Activated gamma-delta T cell treated with Interleukin-2 at 50 U/mL for 16 hours (primary cell): ENCODE measurements around the gene DRC1.
"Not testable (repeated sequence)": the region's sequence is repeated elsewhere in the genome, so short reads cannot be mapped to it uniquely, and the experiment has no call there.

Source experiments
- DNase-seq: peaks from one replicate; pipeline ENCODE4 v3.0.0-alpha.2; 2020

DRC1 gene

GRCh38 chr2:26464390-26465265 lies 62.9 kb downstream of the DRC1 start:
- DNase-seq, result no peak

GRCh38 chr2:26465266-26465925 lies 63.7 kb downstream of the DRC1 start:
- no peak for DNase-seq

DNA sequence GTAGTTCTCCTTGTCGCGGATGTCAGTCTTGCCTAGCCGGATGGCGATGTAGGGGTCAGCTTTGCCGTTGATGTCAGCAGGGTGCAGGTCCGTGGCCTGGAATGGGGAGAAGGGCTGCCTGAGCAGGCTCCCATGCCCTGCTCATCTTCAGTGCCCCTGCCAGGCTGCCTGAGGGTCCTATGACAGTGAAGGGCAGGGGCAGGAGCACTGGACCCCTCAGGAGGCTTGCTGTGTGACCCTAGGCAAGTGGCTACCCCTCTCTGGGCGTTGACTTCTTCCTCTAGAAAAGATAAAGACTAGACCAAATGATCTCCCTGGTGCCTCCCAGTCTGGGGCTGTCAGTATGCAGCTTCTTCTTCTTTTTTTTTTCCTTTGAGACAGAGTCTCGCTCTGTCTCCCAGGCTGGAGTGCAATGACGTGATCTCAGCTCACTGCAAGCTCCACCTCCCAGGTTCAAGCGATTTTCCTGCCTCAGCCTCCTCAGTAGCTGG lies 64.3 kb downstream of the DRC1 start:
- DNase-seq, result no peak

DNA sequence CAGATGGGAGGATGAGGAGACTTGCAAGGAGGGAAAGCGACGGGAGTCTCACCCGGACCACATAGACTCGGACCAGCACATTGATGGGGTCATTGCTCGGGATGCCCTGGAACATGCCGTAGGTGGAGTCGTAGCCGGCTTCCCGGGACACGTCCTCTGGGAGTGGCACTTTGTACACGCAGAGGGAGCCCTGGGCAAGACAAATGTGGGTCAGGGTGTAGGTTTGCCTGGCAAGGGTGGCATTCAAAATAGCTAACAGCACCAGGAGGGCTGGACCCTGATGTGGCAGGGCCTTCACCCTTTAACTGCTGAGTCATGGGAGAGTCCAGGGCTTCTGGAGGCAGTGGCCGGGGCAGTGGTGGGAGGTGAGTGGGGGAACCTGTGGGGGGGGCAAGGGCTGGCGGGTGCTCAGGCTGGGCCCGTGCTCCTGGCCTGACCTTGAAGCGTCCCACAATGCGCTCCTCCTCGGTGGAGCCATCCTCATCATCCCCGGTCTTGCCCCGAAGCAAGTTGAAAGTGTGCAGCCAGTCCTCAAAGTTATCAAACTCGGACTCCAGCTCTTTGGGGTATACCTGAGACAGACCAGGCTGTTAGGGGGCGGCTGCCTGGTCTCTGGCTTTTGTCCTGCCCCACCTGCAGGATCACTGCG lies 65.1 kb downstream of the DRC1 start:
- no peak for DNase-seq

DNA sequence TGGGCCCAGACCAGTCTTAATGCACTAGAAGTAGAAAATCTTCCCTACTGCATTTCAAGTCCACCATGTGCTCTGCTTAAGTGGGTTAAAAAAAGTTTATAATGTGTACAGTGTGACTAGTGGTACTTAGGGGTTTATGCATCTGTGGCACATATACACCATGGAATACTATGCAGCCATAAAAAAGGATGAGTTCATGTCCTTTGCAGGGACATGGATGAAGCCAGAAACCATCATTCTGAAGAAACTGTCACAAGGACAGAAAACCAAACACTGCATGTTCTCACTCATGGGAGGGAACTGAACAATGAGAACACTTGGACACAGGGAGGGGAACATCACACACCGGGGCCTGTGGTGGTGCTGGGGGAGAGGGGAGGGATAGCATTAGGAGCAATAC lies 66.8 kb downstream of the DRC1 start:
- DNase-seq, result not testable (repeated sequence)

DNA sequence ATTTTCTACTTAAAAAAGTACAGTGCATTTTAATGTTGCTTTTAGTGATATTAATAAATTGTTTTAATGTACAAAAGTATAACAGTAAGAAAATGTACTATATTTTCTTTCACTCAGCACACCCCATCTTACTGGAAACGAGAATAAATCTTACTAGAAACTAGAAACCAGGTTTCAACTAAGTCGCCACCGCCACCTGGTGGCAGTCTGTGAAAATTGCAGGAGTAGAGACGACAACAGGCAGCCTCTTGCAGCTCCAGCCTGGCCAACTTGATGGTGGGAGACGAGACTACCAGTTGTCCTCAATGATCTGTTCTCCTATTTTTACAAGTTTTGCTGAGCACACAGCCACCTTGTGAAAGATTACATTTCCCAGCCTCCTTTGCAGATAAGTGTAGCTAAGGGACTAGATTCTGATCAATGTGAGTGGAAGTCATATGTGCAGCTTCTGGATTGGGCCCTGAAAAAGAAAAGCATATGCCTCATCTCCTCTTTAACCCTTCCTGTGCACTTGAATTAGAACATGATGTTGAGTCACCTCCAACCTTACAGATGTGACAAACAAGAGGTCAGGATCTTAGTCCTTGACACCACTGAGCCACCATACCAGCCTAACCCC lies 67.5 kb downstream of the DRC1 start:
- peak; percentile 14 for DNase-seq

- DNase-seq, result no peak
Measured at GRCh38 chr2:26469955-26470354, 68.2 kb downstream of the DRC1 start.

DNA sequence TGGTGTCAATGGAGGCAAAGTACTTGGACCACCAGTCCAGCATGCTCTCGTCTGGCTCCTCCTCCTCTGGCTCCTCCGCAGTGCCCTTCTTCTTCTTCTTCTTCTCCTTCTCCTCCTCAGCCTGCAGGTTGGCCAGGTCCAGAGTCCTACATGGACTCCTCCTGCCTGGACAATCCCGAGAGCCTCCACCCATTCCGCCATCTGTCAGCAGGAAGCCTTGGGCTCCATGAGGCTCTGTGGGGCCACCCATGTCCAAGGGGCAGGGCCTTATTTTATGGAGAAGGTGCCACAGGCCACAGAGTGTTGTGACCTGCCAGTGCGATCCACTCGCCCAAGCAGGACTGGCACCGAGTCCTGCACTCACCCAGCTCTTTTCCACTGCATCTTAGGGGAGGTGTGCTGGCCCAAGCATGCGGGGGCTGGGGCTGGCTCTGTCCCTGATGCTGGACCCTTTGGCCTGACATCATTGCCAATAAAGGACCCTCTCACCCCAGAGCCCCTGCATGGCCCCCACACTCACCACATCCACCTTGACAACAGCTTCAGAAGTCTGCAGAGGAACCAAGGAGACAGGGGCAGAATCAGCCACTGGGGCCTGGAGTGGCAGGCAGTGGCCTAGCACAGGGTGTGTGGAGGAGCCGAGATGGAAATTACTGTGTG lies 69.0 kb downstream of the DRC1 start:
- DNase-seq, result no peak

GRCh38 chr2:26471289-26471688 lies 69.6 kb downstream of the DRC1 start:
- no peak for DNase-seq

- DNase-seq, result no peak
Measured at GRCh38 chr2:26471766-26472706, 70.3 kb downstream of the DRC1 start.

DNA sequence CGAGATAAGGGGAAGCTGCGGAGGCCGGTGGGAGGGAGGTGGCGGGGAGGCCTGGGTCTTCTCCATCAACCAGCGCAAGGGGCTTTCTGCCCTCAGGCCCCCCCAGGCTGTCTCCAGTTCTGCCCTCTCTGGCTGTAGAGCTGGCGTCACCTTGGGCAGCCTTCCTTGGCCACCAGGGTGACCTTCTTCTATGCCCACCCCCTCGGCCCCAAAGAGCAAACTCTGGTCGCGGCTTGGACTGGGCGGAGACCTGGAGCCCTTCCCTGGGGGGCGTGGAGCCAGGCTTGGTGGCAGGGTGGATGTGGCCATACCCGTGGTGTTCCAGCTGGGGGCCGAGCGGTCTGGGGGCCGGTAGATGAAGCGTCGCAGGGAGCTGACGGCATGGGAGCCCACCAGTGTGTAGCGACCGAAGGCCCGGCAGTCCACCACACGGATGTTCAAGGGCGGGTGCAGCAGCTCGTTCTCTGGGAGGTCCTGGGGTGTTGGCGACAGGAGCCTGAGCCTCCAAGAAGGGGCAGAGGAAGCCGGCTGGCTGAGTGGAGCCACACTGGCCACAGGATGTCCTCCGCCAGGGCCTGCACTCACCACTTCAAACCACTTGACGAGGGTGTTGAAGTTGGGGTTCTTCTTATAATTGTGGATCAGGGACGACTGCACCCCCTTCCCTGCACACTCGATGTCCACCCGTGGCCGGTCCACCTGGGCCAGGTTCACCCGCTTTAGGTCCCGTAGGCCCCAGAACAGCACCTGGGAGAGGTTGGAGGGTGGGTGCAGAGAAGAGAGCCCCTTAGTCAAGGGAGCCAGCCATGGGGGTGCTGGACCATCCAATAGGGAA lies 71.3 kb downstream of the DRC1 start:
- DNase-seq, result no peak

DNA sequence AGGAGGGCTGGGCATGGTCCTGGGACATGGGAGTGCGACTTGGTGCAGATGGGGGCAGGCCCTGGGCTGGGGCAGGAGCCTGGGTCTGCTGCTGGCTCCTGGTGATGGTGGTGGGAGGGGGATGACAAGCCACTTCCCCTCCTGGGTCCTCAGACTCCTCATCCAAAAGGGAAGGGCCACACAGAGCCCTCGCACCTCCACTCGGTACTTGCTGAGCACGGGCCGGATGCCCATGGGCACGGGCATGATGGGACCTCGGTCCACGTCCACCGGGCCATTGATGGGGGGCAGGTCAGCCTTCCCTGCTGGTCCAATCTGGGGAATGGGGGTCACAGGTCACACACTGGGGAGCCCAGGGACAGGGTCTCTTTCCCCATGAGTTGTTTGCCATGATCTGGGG lies 72.1 kb downstream of the DRC1 start:
- no peak for DNase-seq

- DNase-seq, result no peak
Measured at GRCh38 chr2:26474261-26474785, 72.6 kb downstream of the DRC1 start.

GRCh38 chr2:26475037-26475436 lies 73.3 kb downstream of the DRC1 start:
- no peak for DNase-seq

DNA sequence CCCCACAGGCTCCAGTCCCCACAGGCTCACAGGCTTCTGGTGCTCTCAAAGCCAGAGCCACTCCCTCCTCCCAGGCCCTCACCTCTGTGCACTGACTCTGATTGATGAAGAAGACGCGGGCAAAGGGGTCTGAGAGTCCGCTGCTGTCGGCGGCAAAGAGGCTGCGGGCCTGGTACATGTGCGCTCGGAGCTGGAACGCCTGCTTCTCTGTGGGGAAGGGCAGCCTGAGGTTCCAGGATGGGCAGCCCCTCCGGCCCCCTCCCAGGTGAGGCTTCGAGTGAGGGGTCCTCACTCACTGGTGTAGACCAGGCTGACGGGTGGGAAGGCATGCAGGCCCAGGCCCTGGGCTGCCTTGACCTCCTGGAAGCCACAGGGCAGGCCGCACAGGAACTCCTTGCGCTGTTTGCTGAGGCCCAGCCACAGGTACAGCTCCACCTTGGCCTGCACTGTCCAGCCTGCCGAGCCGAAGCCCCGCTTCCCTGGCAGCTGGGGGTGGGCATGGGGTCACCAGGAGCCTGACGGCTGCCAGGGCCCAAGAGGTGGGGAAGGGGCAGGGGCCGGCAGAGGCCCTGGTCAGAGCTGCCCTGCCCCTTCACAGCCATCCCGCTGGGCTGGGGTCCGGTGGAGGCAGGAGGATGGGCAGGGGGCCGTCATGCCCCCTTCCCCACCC lies 74.2 kb downstream of the DRC1 start:
- no peak for DNase-seq

DNA sequence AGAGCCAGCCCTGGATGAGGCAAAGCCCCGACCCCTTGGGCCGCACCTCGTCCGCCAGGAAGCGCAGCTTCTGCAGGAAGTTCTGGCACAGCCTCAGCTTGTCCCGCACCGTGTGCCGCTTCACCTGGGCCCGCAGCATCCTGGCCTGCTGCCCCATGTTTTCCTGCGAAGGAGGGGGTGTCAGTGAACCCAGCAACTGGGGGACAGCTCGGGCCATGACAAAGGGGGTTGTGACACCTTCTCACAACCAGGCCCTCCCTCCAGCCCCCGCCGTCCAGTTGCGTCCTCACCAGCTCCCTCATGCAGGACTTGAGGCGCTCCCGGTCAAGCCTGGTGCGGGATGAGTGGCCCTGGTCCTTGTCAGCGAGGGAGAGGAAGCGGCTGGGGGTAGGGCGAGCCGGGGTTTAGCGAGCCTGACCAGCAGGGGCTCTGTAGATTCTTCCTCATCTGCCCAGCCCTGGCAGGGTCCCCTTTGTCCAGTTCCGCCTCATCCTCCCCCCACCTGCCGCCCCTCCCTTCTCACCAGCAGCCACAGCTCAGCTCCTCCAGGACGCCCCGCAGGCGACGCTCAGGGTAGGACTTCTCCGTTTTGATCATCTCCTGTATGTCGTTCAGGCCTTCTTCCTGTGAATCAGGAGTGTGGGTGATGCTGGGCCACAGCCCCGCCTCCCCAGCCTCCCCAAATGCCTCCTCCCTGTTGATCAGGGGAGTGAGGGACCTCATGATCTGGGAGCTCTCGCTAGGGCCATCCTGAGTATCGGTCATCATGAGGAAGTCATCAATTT lies 75.6 kb downstream of the DRC1 start:
- DNase-seq, result no peak

DNA sequence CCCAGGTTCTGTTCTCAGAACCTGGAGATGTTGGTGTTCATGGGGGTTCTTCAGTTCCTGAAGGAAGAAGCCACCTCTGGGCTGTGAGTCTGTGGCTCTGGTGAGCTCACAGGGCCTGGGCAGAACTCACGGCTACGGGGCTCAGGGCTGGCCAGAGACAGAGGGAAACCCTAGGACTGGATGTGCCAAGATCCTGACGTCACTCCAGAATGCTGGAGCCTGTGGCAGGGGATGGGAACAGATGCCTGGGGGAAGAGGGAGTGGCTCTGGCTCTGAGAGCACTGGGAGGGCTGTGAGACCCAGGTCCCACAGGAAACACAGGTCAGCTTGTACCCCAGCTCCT lies 76.2 kb downstream of the DRC1 start, which contains the start of gene OTOF:
TSS of gene OTOF (minus strand) at position 214 of the 343 bp plus-strand sequence.
- no peak for DNase-seq

GRCh38 chr2:26478366-26478765 lies 76.6 kb downstream of the DRC1 start:
- no peak for DNase-seq
